ENCODE measurements around the gene ZNF385B. TPM values are rescaled to one million over a fixed set of nuclear protein-coding genes. Genes with fewer than 3 reads are reported as not detected.

ZNF385B gene
- total RNA-seq, 1 donor from 2014 or later: 35.8 TPM

- no peak overlapping the region for H3K27ac Mint-ChIP-seq
- TF ChIP-seq EZH2 (IDR thresholded peaks at IDR 0.05) (no peak), EZH2phosphoT487 (IDR thresholded peaks at IDR 0.05) (no peak), CTCF (IDR thresholded peaks at IDR 0.05) (no peak)
- H3K27me3 Mint-ChIP-seq (ENCODE audit: insufficient read depth, low read depth): peaks cover 6% of the 10 kb centered on the region
- no peaks in the 10 kb centered on the region for H3K9me3 ChIP-seq (ENCODE audit: low read depth)
- no peak for DNase-seq (ENCODE audit: low spot score)
- no peaks in the 10 kb centered on the region for H3K36me3 ChIP-seq
- H3K4me1 Mint-ChIP-seq: peaks cover 7% of the 10 kb centered on the region
- H2AFZ ChIP-seq (replicated peaks): no peak overlapping the region
- H3K27me3 ChIP-seq: no peaks in the 10 kb centered on the region
- H3K27ac ChIP-seq: peak overlapping the region; percentile 69
- H3K79me2 ChIP-seq (ENCODE audit: low read depth): no peaks in the 10 kb centered on the region
- H3K4me1 ChIP-seq: peaks cover 31% of the 10 kb centered on the region
- no peaks in the 10 kb centered on the region for H3K9me3 Mint-ChIP-seq
- no peak overlapping the region for H3K4me3 ChIP-seq
- no peaks in the 10 kb centered on the region for H3K36me3 Mint-ChIP-seq
- no peak overlapping the region for H3K4me3 Mint-ChIP-seq
- H3F3A ChIP-seq (ENCODE audit: low read depth): peaks cover 4% of the 10 kb centered on the region
- H3K4me2 ChIP-seq: peak overlapping the region; percentile 53
- no peaks in the 10 kb centered on the region for H4K20me1 ChIP-seq (ENCODE audit: low read depth)
- no peak overlapping the region for H3K9ac ChIP-seq
Observed at GRCh38 chr2:179550849-179551248, 310.6 kb downstream of the ZNF385B start.

GRCh38 chr2:179550214-179550613 is 311.2 kb downstream of the ZNF385B start:
- no peaks in the 10 kb centered on the region for H3K9me3 Mint-ChIP-seq
- H3K27ac ChIP-seq: peak overlapping the region; percentile 69
- TF ChIP-seq EZH2 (IDR thresholded peaks at IDR 0.05) (no peak), EZH2phosphoT487 (IDR thresholded peaks at IDR 0.05) (peak; percentile 77)
- H3K4me1 Mint-ChIP-seq: peaks cover 7% of the 10 kb centered on the region
- H4K20me1 ChIP-seq (ENCODE audit: low read depth): no peaks in the 10 kb centered on the region
- H2AFZ ChIP-seq (replicated peaks): no peak overlapping the region
- peaks cover 6% of the 10 kb centered on the region for H3F3A ChIP-seq (ENCODE audit: low read depth)
- H3K9ac ChIP-seq: no peak overlapping the region
- H3K36me3 ChIP-seq: no peaks in the 10 kb centered on the region
- H3K36me3 Mint-ChIP-seq: no peaks in the 10 kb centered on the region
- peak; percentile 84 for DNase-seq (ENCODE audit: low spot score)
- no peaks in the 10 kb centered on the region for H3K79me2 ChIP-seq (ENCODE audit: low read depth)
- H3K4me2 ChIP-seq: peak overlapping the region; percentile 53
- no peaks in the 10 kb centered on the region for H3K27me3 ChIP-seq
- H3K4me3 ChIP-seq: no peak overlapping the region
- no peak overlapping the region for H3K27ac Mint-ChIP-seq
- peaks cover 34% of the 10 kb centered on the region for H3K4me1 ChIP-seq
- peaks cover 6% of the 10 kb centered on the region for H3K27me3 Mint-ChIP-seq (ENCODE audit: insufficient read depth, low read depth)
- H3K9me3 ChIP-seq (ENCODE audit: low read depth): no peaks in the 10 kb centered on the region
- H3K4me3 Mint-ChIP-seq: no peak overlapping the region

DNA sequence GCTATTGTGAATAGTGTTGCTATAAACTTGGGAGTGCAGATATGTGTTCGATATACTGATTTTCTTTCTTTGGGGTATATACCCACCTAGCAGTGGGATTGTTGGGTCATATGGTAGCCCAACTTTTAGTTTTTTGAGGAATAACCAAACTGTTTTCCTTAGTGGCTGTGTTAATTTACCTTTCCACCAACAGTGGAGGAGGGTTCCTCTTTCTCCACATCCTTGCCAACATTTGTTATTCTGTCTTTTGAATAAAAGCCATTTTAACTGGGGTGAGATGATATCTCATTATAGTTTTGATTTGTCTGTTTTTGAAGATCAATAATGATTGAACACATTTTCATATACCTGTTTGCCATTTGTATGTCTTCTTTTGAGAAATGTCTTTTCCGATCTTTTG is 314.8 kb downstream of the ZNF385B start:
- H3K79me2 ChIP-seq (ENCODE audit: low read depth): no peaks in the 10 kb centered on the region
- H3K4me2 ChIP-seq: no peak overlapping the region
- H3K4me3 ChIP-seq: no peak overlapping the region
- H3K27ac ChIP-seq: no peak overlapping the region
- H3K36me3 ChIP-seq: no peaks in the 10 kb centered on the region
- Mint-ChIP-seq H3K9me3 (no peaks in the 10 kb centered on the region), H3K27ac (no peak overlapping the region), H3K27me3 (ENCODE audit: insufficient read depth, low read depth) (peaks cover 6% of the 10 kb centered on the region), H3K4me1 (peaks cover 19% of the 10 kb centered on the region), H3K4me3 (no peak overlapping the region), H3K36me3 (no peaks in the 10 kb centered on the region)
- no peak overlapping the region for H3K9ac ChIP-seq
- H4K20me1 ChIP-seq (ENCODE audit: low read depth): peaks cover 7% of the 10 kb centered on the region
- H2AFZ ChIP-seq (replicated peaks): no peak overlapping the region
- H3K9me3 ChIP-seq (ENCODE audit: low read depth): no peaks in the 10 kb centered on the region
- no peak for TF ChIP-seq EZH2 (IDR thresholded peaks at IDR 0.05)
- no peak for TF ChIP-seq CTCF (IDR thresholded peaks at IDR 0.05)
- TF ChIP-seq EZH2phosphoT487 (IDR thresholded peaks at IDR 0.05): no peak
- H3F3A ChIP-seq (ENCODE audit: low read depth): peaks cover 29% of the 10 kb centered on the region
- no peaks in the 10 kb centered on the region for H3K27me3 ChIP-seq
- peaks cover 58% of the 10 kb centered on the region for H3K4me1 ChIP-seq
- DNase-seq (ENCODE audit: low spot score): no peak

GRCh38 chr2:179545024-179545423 is 316.4 kb downstream of the ZNF385B start:
- TF ChIP-seq EZH2 (IDR thresholded peaks at IDR 0.05) (no peak), EZH2phosphoT487 (IDR thresholded peaks at IDR 0.05) (no peak), CTCF (IDR thresholded peaks at IDR 0.05) (no peak)
- H3K27ac Mint-ChIP-seq: no peak overlapping the region
- DNase-seq (ENCODE audit: low spot score): no peak
- H3K27me3 Mint-ChIP-seq (ENCODE audit: insufficient read depth, low read depth): peaks cover 6% of the 10 kb centered on the region
- peaks cover 29% of the 10 kb centered on the region for H3F3A ChIP-seq (ENCODE audit: low read depth)
- H3K27me3 ChIP-seq: no peaks in the 10 kb centered on the region
- H3K9me3 Mint-ChIP-seq: no peaks in the 10 kb centered on the region
- no peak overlapping the region for H2AFZ ChIP-seq (replicated peaks)
- H3K9me3 ChIP-seq (ENCODE audit: low read depth): no peaks in the 10 kb centered on the region
- no peak overlapping the region for H3K4me3 ChIP-seq
- H4K20me1 ChIP-seq (ENCODE audit: low read depth): peaks cover 7% of the 10 kb centered on the region
- peaks cover 12% of the 10 kb centered on the region for H3K4me1 Mint-ChIP-seq
- no peaks in the 10 kb centered on the region for H3K79me2 ChIP-seq (ENCODE audit: low read depth)
- peaks cover 42% of the 10 kb centered on the region for H3K4me1 ChIP-seq
- H3K36me3 Mint-ChIP-seq: no peaks in the 10 kb centered on the region
- H3K4me2 ChIP-seq: peak overlapping the region; percentile 51
- no peak overlapping the region for H3K27ac ChIP-seq
- H3K4me3 Mint-ChIP-seq: no peak overlapping the region
- no peak overlapping the region for H3K9ac ChIP-seq
- H3K36me3 ChIP-seq: no peaks in the 10 kb centered on the region

Data from neural progenitor cell (in vitro differentiated cells).